Measurements from ENCODE around the gene CCNA2. TPM values are rescaled to one million over a fixed set of nuclear protein-coding genes. Genes with fewer than 3 reads are reported as not detected.

Gene CCNA2
- total and polyA plus RNA-seq, 8 donors = 3.5 to 63.7 (median 30.1) TPM

DNA sequence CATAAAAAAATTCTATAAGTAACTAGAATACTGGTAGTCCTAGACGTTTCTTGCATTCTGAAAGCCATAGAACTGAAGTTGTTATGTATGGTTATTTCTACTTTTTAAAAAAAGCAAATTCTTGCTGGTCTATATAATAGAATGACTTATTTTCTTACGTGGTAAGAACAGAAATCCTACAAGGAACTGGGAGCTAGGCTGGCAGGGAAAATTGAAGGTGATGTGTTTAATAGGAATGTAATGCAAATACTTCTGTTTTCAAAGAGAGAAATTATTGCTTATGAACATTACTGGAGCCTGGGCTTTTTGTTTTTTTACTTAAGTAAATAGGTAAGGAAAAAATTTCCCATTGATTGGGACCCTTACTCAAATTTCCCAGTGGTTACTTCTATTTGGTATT is 8.9 kb downstream of the CCNA2 start:
- Histone ChIP-seq H3K4me3 (no peak overlapping the region), H3K9me3 (no peaks in the 10 kb centered on the region), H3K27me3 (no peaks in the 10 kb centered on the region), H3K36me3 (peaks cover 0 to 91% of the 10 kb centered on the region in 2 donors), H3K4me1 (no peaks in the 10 kb centered on the region), H3K27ac (no peak overlapping the region)
- DNase-seq = no peak
- intact Hi-C loops (cut with DNase I) = no loop called here
- TF ChIP-seq CTCF (IDR thresholded peaks at IDR 0.05) = no peak
- no peak for ATAC-seq

GRCh38 chr4:121811122-121811521 is 12.6 kb downstream of the CCNA2 start:
- no peak for TF ChIP-seq CTCF (IDR thresholded peaks at IDR 0.05)
- no peak for DNase-seq
- H3K4me1 ChIP-seq = no peaks in the 10 kb centered on the region
- H3K9me3 ChIP-seq = no peaks in the 10 kb centered on the region
- H3K4me3 ChIP-seq = no peak overlapping the region
- no peak for ATAC-seq
- intact Hi-C loops (cut with DNase I) = no loop called here
- peaks cover 0 to 100% of the 10 kb centered on the region in 2 donors for H3K36me3 ChIP-seq
- no peak overlapping the region for H3K27ac ChIP-seq
- H3K27me3 ChIP-seq = no peaks in the 10 kb centered on the region

- intact Hi-C loops (cut with DNase I) = no loop called here
- DNase-seq = peak in 1 of 4 donors; percentile 15
- no peaks in the 10 kb centered on the region for H3K9me3 ChIP-seq
- H3K36me3 ChIP-seq = peaks cover 0 to 89% of the 10 kb centered on the region in 2 donors
- no peak for TF ChIP-seq CTCF (IDR thresholded peaks at IDR 0.05)
- no peaks in the 10 kb centered on the region for H3K27me3 ChIP-seq
- H3K27ac ChIP-seq = no peak overlapping the region
- peaks cover 4 to 13% of the 10 kb centered on the region in 2 donors for H3K4me1 ChIP-seq
- no peak for ATAC-seq
- no peak overlapping the region for H3K4me3 ChIP-seq
Measured at GRCh38 chr4:121806411-121806810, 17.3 kb downstream of the CCNA2 start.

- no peak for DNase-seq
- no peaks in the 10 kb centered on the region for H3K27me3 ChIP-seq
- TF ChIP-seq CTCF (IDR thresholded peaks at IDR 0.05) = no peak
- peaks cover 4 to 27% of the 10 kb centered on the region in 2 donors for H3K4me1 ChIP-seq
- H3K4me3 ChIP-seq = peak overlapping the region; percentile 86 to 88
- ATAC-seq = no peak
- intact Hi-C loops (cut with DNase I) = no loop called here
- H3K9me3 ChIP-seq = no peaks in the 10 kb centered on the region
- H3K36me3 ChIP-seq = peaks cover 0 to 41% of the 10 kb centered on the region in 2 donors
- H3K27ac ChIP-seq = peak overlapping the region in 1 of 2 donors; percentile 97
Measured at GRCh38 chr4:121801715-121802075, 22.0 kb downstream of the CCNA2 start.

GRCh38 chr4:121800961-121801714 is 22.5 kb downstream of the CCNA2 start, which contains the start of gene EXOSC9:
Gene EXOSC9 (plus strand): TSS chr4:121801323. CDS start chr4:121801425, 102 bp downstream.
- intact Hi-C loops (cut with DNase I) = no loop called here
- peak within 1 kb of the TSS; percentile 86 to 88 for H3K4me3 ChIP-seq
- peaks cover 4 to 27% of the 10 kb centered on the region in 2 donors for H3K4me1 ChIP-seq
- H3K9me3 ChIP-seq = no peaks in the 10 kb centered on the region
- H3K36me3 ChIP-seq = peaks cover 0 to 36% of the 10 kb centered on the region in 2 donors
- peak; percentile 93 to 97 (median 96) for DNase-seq
- TF ChIP-seq CTCF (IDR thresholded peaks at IDR 0.05) = peak in 1 of 2 donors; percentile 23
- H3K27me3 ChIP-seq = no peaks in the 10 kb centered on the region
- H3K27ac ChIP-seq = peak within 1 kb of the TSS; percentile 91 to 97
- peak; percentile 88 for ATAC-seq
